SU-DHL-6 (cell line): ENCODE data around the gene FHAD1.

ENCODE experiments used
- H2AFZ ChIP-seq: fragments of 200-600 bp; sonication (generic); 2 replicates; pipeline ENCODE4 v1.6.1; 2014; ENCODE audit warnings: low read depth, mild to moderate bottlenecking, moderate library complexity, mixed read lengths, antibody characterized with exemption, low read length; ENCODE audit not compliant: severe bottlenecking
- H3F3A ChIP-seq: fragments of 200-600 bp; shearing (Covaris generic); 2 replicates; pipeline ENCODE4 v1.6.0; 2016; ENCODE audit warnings: antibody characterized with exemption, mild to moderate bottlenecking; ENCODE audit not compliant: insufficient read depth
- H3K27ac ChIP-seq: fragments of 200-600 bp; sonication (generic); 2 replicates; pipeline ENCODE4 v1.5.1; 2016; ENCODE audit warnings: low read depth, mild to moderate bottlenecking, low read length, moderate library complexity, mixed read lengths
- H3K27me3 ChIP-seq: fragments of 200-600 bp; sonication (generic), shearing (Covaris generic); 2 replicates; pipeline ENCODE4 v1.6.0; 2014; ENCODE audit warnings: mild to moderate bottlenecking, low read length
- H3K36me3 ChIP-seq: fragments of 200-600 bp; sonication (generic); 2 replicates; pipeline ENCODE4 v1.6.1; 2014; ENCODE audit warnings: mild to moderate bottlenecking, low read length, mixed read lengths
- H3K4me2 ChIP-seq: fragments of 300-600, 200-600 bp; shearing (Covaris generic), sonication (generic); 2 replicates; pipeline ENCODE4 v1.6.0; 2014; ENCODE audit warnings: low read length, low read depth, mild to moderate bottlenecking; ENCODE audit not compliant: poor library complexity, severe bottlenecking
- H3K4me3 ChIP-seq: fragments of 200-600 bp; sonication (generic); 2 replicates; pipeline ENCODE4 v1.5.1; 2014; ENCODE audit warnings: antibody characterized with exemption, low read length, mild to moderate bottlenecking, mixed read lengths; ENCODE audit not compliant: insufficient read depth, poor library complexity, severe bottlenecking
- H3K79me2 ChIP-seq: fragments of 200-600 bp; sonication (generic); 2 replicates; pipeline ENCODE4 v1.6.1; 2014; ENCODE audit warnings: mild to moderate bottlenecking, low read length, moderate library complexity; ENCODE audit not compliant: insufficient read depth
- H3K9ac ChIP-seq: fragments of 200-600 bp; sonication (generic); 2 replicates; pipeline ENCODE4 v1.7.0; 2014; ENCODE audit warnings: mild to moderate bottlenecking, low read length
- H3K9me2 ChIP-seq: fragments of 200-600 bp; sonication (generic); replicated peaks from 2 replicates; pipeline ENCODE4 v1.6.1; 2014; ENCODE audit warnings: low read length; ENCODE audit not compliant: insufficient read depth
- H3K9me3 ChIP-seq: fragments of 200-600 bp; sonication (generic); 2 replicates; pipeline ENCODE4 v1.6.1; 2014; ENCODE audit warnings: low read length, mixed read lengths; ENCODE audit not compliant: insufficient read depth
- H4K20me1 ChIP-seq: fragments of 200-600 bp; sonication (generic); 2 replicates; pipeline ENCODE4 v1.6.1; 2014; ENCODE audit warnings: low read depth, mild to moderate bottlenecking, antibody characterized with exemption, low read length, moderate library complexity, mixed read lengths
- CTCF ChIP-seq: fragments of 200-600 bp; sonication (generic); IDR thresholded peaks from one replicate; pipeline ENCODE4 v1.5.1; 2017; ENCODE audit warnings: antibody characterized with exemption, mild to moderate bottlenecking, low read length, moderate library complexity; ENCODE audit not compliant: insufficient read depth, poor library complexity, severe bottlenecking
- EZH2phosphoT487 ChIP-seq: fragments of 200-600 bp; sonication (generic), shearing (Covaris generic); conservative IDR thresholded peaks from 2 replicates; pipeline ENCODE4 v1.6.1; 2018; ENCODE audit warnings: mild to moderate bottlenecking, antibody characterized with exemption, low read length, moderate library complexity, mixed read lengths

FHAD1 gene

GRCh38 chr1:15243275-15244043 is 3.6 kb upstream of the FHAD1 start:
- Histone ChIP-seq H3K4me3 (no peak overlapping the region), H3K9me2 (no peaks in the 10 kb centered on the region), H3K79me2 (no peaks in the 10 kb centered on the region), H3K27ac (no peak overlapping the region), H3K36me3 (no peaks in the 10 kb centered on the region), H3K9ac (no peak overlapping the region), H4K20me1 (no peaks in the 10 kb centered on the region), H3F3A (no peaks in the 10 kb centered on the region), H3K27me3 (no peaks in the 10 kb centered on the region), H3K9me3 (no peaks in the 10 kb centered on the region), H3K4me2 (no peak overlapping the region), H2AFZ (no peak overlapping the region)
- TF ChIP-seq CTCF (no peak), EZH2phosphoT487 (no peak)

DNA sequence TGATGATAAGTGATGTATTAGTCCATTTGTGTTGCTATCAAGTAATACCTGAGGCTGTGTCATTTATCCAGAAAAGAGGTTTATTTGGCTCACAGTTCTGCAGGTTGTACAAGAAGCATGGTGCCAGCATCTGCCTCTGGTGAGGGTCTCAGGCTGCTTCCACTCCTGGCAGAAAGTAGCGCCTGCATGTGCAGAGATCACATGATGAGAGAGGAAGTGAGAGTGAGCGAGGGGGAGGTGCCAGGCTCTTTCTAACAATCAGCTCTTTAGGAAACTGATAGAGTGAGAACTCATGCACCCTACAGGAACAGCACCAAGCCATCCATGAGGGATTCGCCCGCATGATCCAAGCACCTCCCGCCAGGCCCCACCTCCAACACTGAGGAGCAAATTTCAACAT is 2.2 kb upstream of the FHAD1 start:
- H3K27me3 ChIP-seq: no peaks in the 10 kb centered on the region
- no peak for TF ChIP-seq CTCF
- H3F3A ChIP-seq: no peaks in the 10 kb centered on the region
- no peak overlapping the region for H2AFZ ChIP-seq
- no peaks in the 10 kb centered on the region for H3K79me2 ChIP-seq
- H3K27ac ChIP-seq: no peak overlapping the region
- H3K9me2 ChIP-seq: no peaks in the 10 kb centered on the region
- H3K9me3 ChIP-seq: no peaks in the 10 kb centered on the region
- no peak overlapping the region for H3K4me3 ChIP-seq
- no peaks in the 10 kb centered on the region for H4K20me1 ChIP-seq
- no peak overlapping the region for H3K4me2 ChIP-seq
- no peak overlapping the region for H3K9ac ChIP-seq
- no peaks in the 10 kb centered on the region for H3K36me3 ChIP-seq

DNA sequence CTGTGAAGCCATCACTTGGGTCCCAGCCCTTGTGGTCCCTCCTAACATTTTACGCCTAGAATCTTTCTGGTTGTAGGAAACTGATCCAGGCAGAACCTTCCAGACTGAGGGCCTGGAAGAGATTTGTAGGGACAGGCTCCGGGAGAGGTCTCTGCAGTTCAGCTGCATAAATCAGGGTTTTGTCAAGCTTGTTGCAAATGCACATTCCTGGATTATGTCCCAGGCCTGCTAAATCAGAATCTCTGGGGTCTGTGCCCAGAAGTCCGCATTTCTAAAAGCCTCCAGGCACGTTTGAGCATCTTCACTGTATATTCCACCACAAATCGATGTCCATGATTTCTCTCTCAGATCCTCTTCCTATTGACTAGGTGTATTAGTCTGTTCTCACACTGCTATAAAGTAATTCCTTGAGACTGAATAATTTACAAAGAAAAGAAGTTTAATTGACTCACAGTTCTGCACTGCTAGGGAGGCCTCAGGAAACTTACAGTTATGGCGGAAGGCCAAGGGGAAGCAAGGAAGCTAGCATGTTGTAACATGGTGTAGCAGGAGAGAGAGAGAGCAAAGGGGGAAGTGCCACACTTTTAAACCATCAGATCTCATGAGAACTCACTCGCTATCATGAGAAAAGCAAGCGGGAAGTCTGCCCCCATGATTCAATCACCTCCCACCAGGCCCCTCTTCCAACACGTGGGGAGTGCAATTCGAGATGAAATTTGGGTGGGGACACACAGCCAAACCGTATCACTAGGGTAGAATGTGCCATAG is 1.2 kb upstream of the FHAD1 start:
- Histone ChIP-seq H3K9me3 (no peaks in the 10 kb centered on the region), H3F3A (no peaks in the 10 kb centered on the region), H3K27ac (no peak overlapping the region), H3K9ac (no peak overlapping the region), H3K79me2 (no peaks in the 10 kb centered on the region), H4K20me1 (no peaks in the 10 kb centered on the region), H2AFZ (no peak overlapping the region), H3K36me3 (no peaks in the 10 kb centered on the region), H3K4me3 (no peak overlapping the region), H3K27me3 (no peaks in the 10 kb centered on the region), H3K4me2 (no peak overlapping the region), H3K9me2 (no peaks in the 10 kb centered on the region)
- no peak for TF ChIP-seq CTCF
- TF ChIP-seq EZH2phosphoT487: no peak
